Loucy (cell line): ENCODE measurements around the gene TBC1D22A.

Experiments used
- H2AFZ ChIP-seq: fragments of 200-600 bp; sonication (generic); 2 replicates; pipeline ENCODE4 v1.6.0; 2016; ENCODE audit warnings: antibody characterized with exemption, mild to moderate bottlenecking, low read length, moderate library complexity
- H3F3A ChIP-seq: fragments of 200-600 bp; 2 replicates; pipeline ENCODE4 v1.6.0; 2016; ENCODE audit warnings: antibody characterized with exemption, low read depth, mild to moderate bottlenecking
- H3K27me3 ChIP-seq: fragments of 200-600 bp; sonication (generic); 2 replicates; pipeline ENCODE4 v1.6.1; 2014; ENCODE audit warnings: low read length, mild to moderate bottlenecking; ENCODE audit not compliant: insufficient read depth, poor library complexity, severe bottlenecking
- H3K36me3 ChIP-seq: fragments of 200-600 bp; sonication (generic); 2 replicates; pipeline ENCODE4 v1.6.1; 2016; ENCODE audit warnings: low read length; ENCODE audit not compliant: insufficient read depth
- H3K4me1 ChIP-seq: fragments of 200-600 bp; sonication (generic); 2 replicates; pipeline ENCODE4 v1.5.1; 2014; ENCODE audit warnings: low read length, mild to moderate bottlenecking; ENCODE audit not compliant: insufficient read depth, poor library complexity, severe bottlenecking
- H3K4me2 ChIP-seq: fragments of 200-600 bp; sonication (generic); 2 replicates; pipeline ENCODE4 v1.6.0; 2014; ENCODE audit warnings: antibody characterized with exemption, low read length, low read depth, mild to moderate bottlenecking; ENCODE audit not compliant: poor library complexity, severe bottlenecking
- H3K4me3 ChIP-seq: fragments of 200-600 bp; sonication (generic); 2 replicates; pipeline ENCODE4 v1.5.1; 2014; ENCODE audit warnings: low read length, mild to moderate bottlenecking, mixed read lengths; ENCODE audit not compliant: poor library complexity, severe bottlenecking
- H3K79me2 ChIP-seq: fragments of 200-600 bp; sonication (generic); 2 replicates; pipeline ENCODE4 v1.6.1; 2014; ENCODE audit warnings: low read length; ENCODE audit not compliant: insufficient read depth
- H3K9ac ChIP-seq: fragments of 200-600 bp; sonication (generic); 2 replicates; pipeline ENCODE4 v1.6.0; 2014; ENCODE audit warnings: mild to moderate bottlenecking, low read depth, low read length, moderate library complexity; ENCODE audit not compliant: poor library complexity, severe bottlenecking
- H3K9me2 ChIP-seq: fragments of 200-600 bp; sonication (generic); replicated peaks from 2 replicates; pipeline ENCODE4 v1.6.1; 2016; ENCODE audit warnings: low read depth, low read length, mixed read lengths
- H3K9me3 ChIP-seq: fragments of 200-600 bp; sonication (generic); 2 replicates; pipeline ENCODE4 v1.6.1; 2014; ENCODE audit warnings: mild to moderate bottlenecking, antibody characterized with exemption, low read length, low read depth; ENCODE audit not compliant: insufficient read depth
- H4K20me1 ChIP-seq: fragments of 200-600 bp; sonication (generic); 2 replicates; pipeline ENCODE4 v1.6.0; 2014; ENCODE audit warnings: antibody characterized with exemption, low read length, mild to moderate bottlenecking; ENCODE audit not compliant: insufficient read depth, poor library complexity, severe bottlenecking
- EZH2phosphoT487 ChIP-seq: fragments of 200-600 bp; IDR thresholded peaks from 2 replicates; pipeline ENCODE4 v1.6.1; 2018; ENCODE audit warnings: antibody characterized with exemption, mild to moderate bottlenecking, moderate library complexity, borderline replicate concordance
- TF ChIP-seq, protein P1 (sequence below): fragments of 200-600 bp; sonication (generic); conservative IDR thresholded peaks from 2 replicates; pipeline ENCODE4 v1.5.1; 2014; ENCODE audit warnings: mild to moderate bottlenecking, antibody characterized with exemption, low read length

Gene TBC1D22A

GRCh38 chr22:46964773-46965550 is 202.5 kb downstream of the TBC1D22A start:
- Histone ChIP-seq H3K36me3 (no peaks in the 10 kb centered on the region), H3K9ac (no peak overlapping the region), H3K4me2 (no peak overlapping the region), H3K4me3 (no peak overlapping the region), H3K9me3 (no peaks in the 10 kb centered on the region), H3K79me2 (peaks cover 3% of the 10 kb centered on the region; the same call in 1 of the 2 replicates), H3K27me3 (no peaks in the 10 kb centered on the region), H2AFZ (no peak overlapping the region), H4K20me1 (no peaks in the 10 kb centered on the region), H3K9me2 (no peaks in the 10 kb centered on the region), H3K4me1 (peaks cover 10% of the 10 kb centered on the region), H3F3A (no peaks in the 10 kb centered on the region)
- TF ChIP-seq, protein P1, sequence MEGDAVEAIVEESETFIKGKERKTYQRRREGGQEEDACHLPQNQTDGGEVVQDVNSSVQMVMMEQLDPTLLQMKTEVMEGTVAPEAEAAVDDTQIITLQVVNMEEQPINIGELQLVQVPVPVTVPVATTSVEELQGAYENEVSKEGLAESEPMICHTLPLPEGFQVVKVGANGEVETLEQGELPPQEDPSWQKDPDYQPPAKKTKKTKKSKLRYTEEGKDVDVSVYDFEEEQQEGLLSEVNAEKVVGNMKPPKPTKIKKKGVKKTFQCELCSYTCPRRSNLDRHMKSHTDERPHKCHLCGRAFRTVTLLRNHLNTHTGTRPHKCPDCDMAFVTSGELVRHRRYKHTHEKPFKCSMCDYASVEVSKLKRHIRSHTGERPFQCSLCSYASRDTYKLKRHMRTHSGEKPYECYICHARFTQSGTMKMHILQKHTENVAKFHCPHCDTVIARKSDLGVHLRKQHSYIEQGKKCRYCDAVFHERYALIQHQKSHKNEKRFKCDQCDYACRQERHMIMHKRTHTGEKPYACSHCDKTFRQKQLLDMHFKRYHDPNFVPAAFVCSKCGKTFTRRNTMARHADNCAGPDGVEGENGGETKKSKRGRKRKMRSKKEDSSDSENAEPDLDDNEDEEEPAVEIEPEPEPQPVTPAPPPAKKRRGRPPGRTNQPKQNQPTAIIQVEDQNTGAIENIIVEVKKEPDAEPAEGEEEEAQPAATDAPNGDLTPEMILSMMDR: no peak
- no peak for TF ChIP-seq EZH2phosphoT487

- H3K4me3 ChIP-seq: no peak overlapping the region
- H3K27me3 ChIP-seq: no peaks in the 10 kb centered on the region
- TF ChIP-seq EZH2phosphoT487: no peak
- TF ChIP-seq, protein P1: no peak
- H4K20me1 ChIP-seq: no peaks in the 10 kb centered on the region
- no peak overlapping the region for H2AFZ ChIP-seq
- H3K4me2 ChIP-seq: no peak overlapping the region
- H3K79me2 ChIP-seq: peaks cover 3% of the 10 kb centered on the region; the same call in 1 of the 2 replicates
- H3F3A ChIP-seq: no peaks in the 10 kb centered on the region
- peaks cover 11% of the 10 kb centered on the region for H3K4me1 ChIP-seq
- H3K9me2 ChIP-seq: no peaks in the 10 kb centered on the region
- no peaks in the 10 kb centered on the region for H3K9me3 ChIP-seq
- H3K9ac ChIP-seq: no peak overlapping the region
- H3K36me3 ChIP-seq: no peaks in the 10 kb centered on the region
Measured at GRCh38 chr22:46965555-46966494, 203.4 kb downstream of the TBC1D22A start.

GRCh38 chr22:46966495-46966845 is 204.0 kb downstream of the TBC1D22A start:
- H3K27me3 ChIP-seq: no peaks in the 10 kb centered on the region
- peaks cover 3% of the 10 kb centered on the region; the same call in 1 of the 2 replicates for H3K79me2 ChIP-seq
- H3F3A ChIP-seq: no peaks in the 10 kb centered on the region
- no peak for TF ChIP-seq EZH2phosphoT487
- TF ChIP-seq, protein P1: no peak
- no peak overlapping the region for H3K4me2 ChIP-seq
- H3K9ac ChIP-seq: no peak overlapping the region
- no peak overlapping the region for H2AFZ ChIP-seq
- H3K36me3 ChIP-seq: no peaks in the 10 kb centered on the region
- no peaks in the 10 kb centered on the region for H4K20me1 ChIP-seq
- H3K9me2 ChIP-seq: no peaks in the 10 kb centered on the region
- no peak overlapping the region for H3K4me3 ChIP-seq
- no peaks in the 10 kb centered on the region for H3K9me3 ChIP-seq
- H3K4me1 ChIP-seq: peaks cover 11% of the 10 kb centered on the region
